Measurements from ENCODE around the gene GALNT17.

GALNT17 gene

DNA sequence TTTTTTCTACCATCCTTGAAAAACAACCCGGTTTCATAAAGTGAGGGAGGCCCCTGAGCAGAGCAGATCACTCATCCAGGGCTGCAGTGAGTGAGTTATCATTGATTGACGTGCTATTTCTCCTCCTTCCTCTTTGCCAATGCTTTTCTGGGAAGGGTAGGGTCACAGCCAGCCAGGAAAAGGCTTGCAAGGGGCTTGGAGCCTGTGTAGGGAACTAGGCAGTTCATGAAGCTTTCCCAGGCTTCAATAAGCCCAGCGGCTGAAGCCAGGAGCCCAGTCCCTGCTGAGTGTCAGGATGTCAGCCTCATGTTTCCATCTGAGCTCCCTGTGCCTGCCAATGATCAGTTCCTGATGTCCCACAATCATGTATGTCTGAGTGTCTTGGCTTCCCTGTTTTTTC, 584.7 kb downstream of the GALNT17 start:
- DNase-seq: no peak
- TF ChIP-seq CTCF (IDR thresholded peaks at IDR 0.05; ENCODE audit: low read length) (no peak), EZH2 (optimal IDR thresholded peaks at IDR 0.05; ENCODE audit: low read depth, low read length) (no peak), EZH2phosphoT487 (IDR thresholded peaks at IDR 0.05; ENCODE audit: low read length) (no peak)
- H3K4me2 ChIP-seq (ENCODE audit: low read depth, low read length): no peak overlapping the region
- H3K9me3 ChIP-seq (replicated peaks; ENCODE audit: insufficient read depth, low read length): no peaks in the 10 kb centered on the region
- H3K9me2 ChIP-seq (replicated peaks; ENCODE audit: insufficient read depth, low read length): no peaks in the 10 kb centered on the region
- H3K27ac ChIP-seq (ENCODE audit: low read length): no peak overlapping the region
- no peaks in the 10 kb centered on the region for H3K27me3 ChIP-seq (replicated peaks; ENCODE audit: insufficient read depth, low read length)
- H3K4me3 ChIP-seq (ENCODE audit: low read length): no peak overlapping the region
- H3K4me1 ChIP-seq (ENCODE audit: low read length): no peaks in the 10 kb centered on the region
- H2AFZ ChIP-seq (ENCODE audit: low read length): no peak overlapping the region
- no peak overlapping the region for H3K9ac ChIP-seq (ENCODE audit: low read length)
- H3K79me2 ChIP-seq (ENCODE audit: low read length): no peaks in the 10 kb centered on the region
- no peaks in the 10 kb centered on the region for H3F3A ChIP-seq (ENCODE audit: insufficient read depth, low read length)
- no peaks in the 10 kb centered on the region for H4K20me1 ChIP-seq (ENCODE audit: insufficient read depth, low read length)
- H3K36me3 ChIP-seq (replicated peaks; ENCODE audit: insufficient read depth, low read length): no peaks in the 10 kb centered on the region

- H3K36me3 ChIP-seq (replicated peaks; ENCODE audit: insufficient read depth, low read length): no peaks in the 10 kb centered on the region
- no peaks in the 10 kb centered on the region for H3K9me3 ChIP-seq (replicated peaks; ENCODE audit: insufficient read depth, low read length)
- H2AFZ ChIP-seq (ENCODE audit: low read length): no peak overlapping the region
- no peak overlapping the region for H3K4me2 ChIP-seq (ENCODE audit: low read depth, low read length)
- TF ChIP-seq EZH2phosphoT487 (IDR thresholded peaks at IDR 0.05; ENCODE audit: low read length) (no peak), EZH2 (optimal IDR thresholded peaks at IDR 0.05; ENCODE audit: low read depth, low read length) (no peak), CTCF (IDR thresholded peaks at IDR 0.05; ENCODE audit: low read length) (no peak)
- H3K9me2 ChIP-seq (replicated peaks; ENCODE audit: insufficient read depth, low read length): no peaks in the 10 kb centered on the region
- no peaks in the 10 kb centered on the region for H3K4me1 ChIP-seq (ENCODE audit: low read length)
- H3K4me3 ChIP-seq (ENCODE audit: low read length): no peak overlapping the region
- DNase-seq: no peak
- H3F3A ChIP-seq (ENCODE audit: insufficient read depth, low read length): no peaks in the 10 kb centered on the region
- no peaks in the 10 kb centered on the region for H3K79me2 ChIP-seq (ENCODE audit: low read length)
- no peak overlapping the region for H3K27ac ChIP-seq (ENCODE audit: low read length)
- no peak overlapping the region for H3K9ac ChIP-seq (ENCODE audit: low read length)
- H3K27me3 ChIP-seq (replicated peaks; ENCODE audit: insufficient read depth, low read length): no peaks in the 10 kb centered on the region
- H4K20me1 ChIP-seq (ENCODE audit: insufficient read depth, low read length): no peaks in the 10 kb centered on the region
Measured at GRCh38 chr7:71718563-71718962, 586.6 kb downstream of the GALNT17 start.

- TF ChIP-seq EZH2 (optimal IDR thresholded peaks at IDR 0.05; ENCODE audit: low read depth, low read length) (no peak), CTCF (IDR thresholded peaks at IDR 0.05; ENCODE audit: low read length) (no peak), EZH2phosphoT487 (IDR thresholded peaks at IDR 0.05; ENCODE audit: low read length) (no peak)
- Histone ChIP-seq H3K27me3 (replicated peaks; ENCODE audit: insufficient read depth, low read length) (no peaks in the 10 kb centered on the region), H3K27ac (ENCODE audit: low read length) (no peak overlapping the region), H3K9me2 (replicated peaks; ENCODE audit: insufficient read depth, low read length) (no peaks in the 10 kb centered on the region), H3K79me2 (ENCODE audit: low read length) (no peaks in the 10 kb centered on the region), H3K9ac (ENCODE audit: low read length) (no peak overlapping the region), H3K9me3 (replicated peaks; ENCODE audit: insufficient read depth, low read length) (no peaks in the 10 kb centered on the region), H3K4me2 (ENCODE audit: low read depth, low read length) (no peak overlapping the region), H3K4me1 (ENCODE audit: low read length) (no peaks in the 10 kb centered on the region), H3F3A (ENCODE audit: insufficient read depth, low read length) (no peaks in the 10 kb centered on the region), H3K36me3 (replicated peaks; ENCODE audit: insufficient read depth, low read length) (no peaks in the 10 kb centered on the region), H2AFZ (ENCODE audit: low read length) (no peak overlapping the region), H3K4me3 (ENCODE audit: low read length) (no peak overlapping the region), H4K20me1 (ENCODE audit: insufficient read depth, low read length) (no peaks in the 10 kb centered on the region)
- DNase-seq: no peak
Measured at GRCh38 chr7:71721742-71722141, 589.8 kb downstream of the GALNT17 start.
